Activated naive CD4-positive, alpha-beta T cell treated with anti-CD3 and anti-CD28 coated beads, Interleukin-2, amount 50 U/mL, for 16 hours (primary cell): Measurements from ENCODE around the gene MRPS10.
"Not testable (repeated sequence)": the region's sequence is repeated elsewhere in the genome, so short reads cannot be mapped to it uniquely, and the experiment has no call there.

Experiments
- DNase-seq: peaks from one replicate; pipeline ENCODE4 v3.0.0-alpha.2; 2020

MRPS10 gene

DNA sequence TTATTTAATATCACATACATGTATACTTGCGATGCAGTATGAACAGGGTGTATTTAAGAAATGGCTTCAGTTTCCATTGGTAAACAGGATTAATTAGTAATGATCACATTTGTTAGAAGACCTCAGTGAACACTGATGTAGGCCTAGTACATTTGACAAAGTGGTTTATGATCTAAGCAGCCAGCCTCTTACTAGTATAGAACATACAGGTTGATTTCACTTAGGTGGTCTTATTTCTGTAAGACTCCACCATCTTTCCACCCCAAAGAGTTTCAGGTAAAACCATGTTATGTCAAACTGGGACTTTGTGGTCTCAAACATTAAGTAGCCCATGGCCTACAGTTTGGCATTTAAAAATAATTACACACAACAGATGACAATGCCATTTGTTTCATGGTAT, 20.2 kb upstream of the MRPS10 start:
- DNase-seq, result no peak

- no peak for DNase-seq
Measured at GRCh38 chr6:42236682-42237473, 19.2 kb upstream of the MRPS10 start.

DNA sequence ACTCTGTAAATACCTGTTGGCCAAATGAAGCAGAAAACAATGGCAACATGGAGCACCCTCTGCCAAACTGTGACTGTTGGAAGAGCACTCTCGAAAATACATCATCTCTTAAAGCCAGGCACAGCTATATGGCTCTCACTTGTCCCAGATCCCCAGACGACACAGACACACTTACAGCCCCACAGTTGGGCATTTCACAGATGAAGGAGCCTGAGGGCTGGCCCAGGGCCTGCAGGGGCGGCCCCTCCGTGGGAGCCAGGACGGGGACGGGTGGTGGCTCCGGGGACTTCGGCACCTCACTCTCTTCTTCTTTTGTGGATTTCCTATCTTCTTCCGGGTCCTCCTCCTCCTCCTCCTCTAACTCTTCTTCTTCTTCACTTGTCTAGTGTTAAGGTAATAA, 18.4 kb upstream of the MRPS10 start:
- no peak for DNase-seq

DNA sequence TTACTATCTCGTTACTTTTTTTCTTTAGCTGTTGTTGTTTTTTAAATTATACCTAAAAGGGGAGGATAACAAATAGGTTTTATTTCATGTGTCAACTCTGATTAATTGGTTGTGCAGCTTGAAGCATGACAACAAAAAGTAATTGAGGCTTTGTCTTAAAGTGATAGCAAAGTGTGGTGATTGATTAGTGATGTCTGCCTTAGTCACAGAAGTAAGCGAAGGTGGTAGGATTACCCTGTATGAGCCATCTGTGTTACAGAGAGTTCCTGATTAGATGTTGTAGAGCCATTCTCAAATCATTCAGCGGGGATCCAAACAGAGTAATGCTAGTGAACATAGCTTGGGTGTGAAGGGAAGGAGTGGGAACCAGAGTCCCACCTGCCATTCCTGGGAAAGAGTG, 14.4 kb upstream of the MRPS10 start:
- DNase-seq, result no peak

GRCh38 chr6:42230345-42231321, 13.0 kb upstream of the MRPS10 start:
- DNase-seq, result no peak

GRCh38 chr6:42229506-42230119, 12.0 kb upstream of the MRPS10 start:
- DNase-seq, result no peak

GRCh38 chr6:42228305-42228704, 10.6 kb upstream of the MRPS10 start:
- no peak for DNase-seq

DNA sequence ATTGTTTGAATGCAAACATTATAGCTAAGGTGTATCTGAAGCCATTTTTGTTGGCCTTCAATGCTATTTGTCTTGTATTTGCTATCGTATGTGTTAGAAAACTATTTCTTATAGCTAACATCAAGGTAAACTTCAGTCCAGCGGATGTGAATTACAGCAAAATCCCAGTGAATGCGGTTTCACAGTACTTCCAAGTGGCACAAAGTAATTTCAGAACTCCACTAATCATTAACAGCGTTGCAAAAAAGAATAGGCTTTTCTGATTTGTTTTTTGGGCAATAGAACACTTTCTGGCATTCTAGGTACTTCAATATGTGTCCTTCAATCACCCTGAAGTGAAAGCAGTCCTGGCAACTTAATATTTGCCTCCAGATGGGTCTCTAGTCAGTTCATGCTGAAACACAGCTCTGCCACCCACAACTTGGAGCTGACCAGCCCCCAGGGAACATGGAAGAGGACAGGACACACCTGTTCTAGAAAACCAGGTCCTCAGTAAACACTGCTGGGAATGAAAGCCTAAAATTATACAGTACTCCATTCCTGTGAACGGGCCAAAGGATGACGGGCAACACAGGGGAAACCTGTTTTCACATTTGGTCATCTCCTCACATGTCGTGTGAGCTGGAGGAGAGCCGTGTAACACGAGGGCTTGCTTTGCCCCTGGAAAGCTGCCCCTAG, 9.7 kb upstream of the MRPS10 start:
- no peak for DNase-seq

DNA sequence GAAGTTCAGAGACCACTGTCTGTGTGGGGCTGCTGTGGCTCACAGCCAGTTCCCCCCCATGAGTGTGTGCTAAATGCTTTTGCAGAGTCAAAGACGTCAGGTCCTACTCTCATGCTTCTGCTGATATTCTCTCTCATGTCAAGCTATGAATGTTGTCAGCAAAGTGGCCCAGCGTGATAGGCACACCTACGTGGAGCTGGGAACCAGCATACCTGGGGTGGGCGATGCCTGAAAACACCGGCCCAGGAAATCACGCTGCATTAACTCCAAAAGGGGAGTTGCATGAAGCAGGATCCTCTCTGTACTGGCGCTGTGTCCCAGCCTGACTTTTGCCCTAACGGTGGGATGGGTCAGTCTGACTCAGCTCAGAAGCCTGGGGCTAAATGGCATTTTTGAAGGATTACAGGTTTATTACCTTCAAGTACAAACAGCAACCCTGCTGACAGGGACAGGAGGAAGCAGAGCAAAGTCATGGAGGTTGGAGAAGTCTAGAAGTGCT, 9.0 kb upstream of the MRPS10 start:
- no peak for DNase-seq

GRCh38 chr6:42226161-42226611, 8.5 kb upstream of the MRPS10 start:
- no peak for DNase-seq

DNA sequence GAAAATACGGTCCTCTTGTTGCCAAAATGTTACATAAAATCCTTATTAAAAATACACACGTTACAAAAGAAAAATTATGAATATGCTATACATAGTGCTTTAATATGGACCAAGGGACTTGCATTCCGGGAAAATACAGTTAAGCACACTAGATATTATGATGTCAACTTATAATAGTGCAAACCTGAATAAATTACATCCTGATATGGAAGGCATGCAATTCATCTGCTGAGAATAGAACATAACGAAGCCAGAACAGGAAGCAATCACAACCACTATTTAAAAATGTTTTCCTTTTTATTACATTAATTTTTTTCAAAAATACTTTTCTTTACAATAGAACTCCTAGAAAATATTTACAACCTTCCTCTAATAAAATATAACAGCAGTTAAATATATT, 7.8 kb upstream of the MRPS10 start:
- DNase-seq, result no peak

- DNase-seq, result no peak
Measured at GRCh38 chr6:42225029-42225339, 7.3 kb upstream of the MRPS10 start.

- DNase-seq, result no peak
Measured at GRCh38 chr6:42224222-42225028, 6.8 kb upstream of the MRPS10 start.

DNA sequence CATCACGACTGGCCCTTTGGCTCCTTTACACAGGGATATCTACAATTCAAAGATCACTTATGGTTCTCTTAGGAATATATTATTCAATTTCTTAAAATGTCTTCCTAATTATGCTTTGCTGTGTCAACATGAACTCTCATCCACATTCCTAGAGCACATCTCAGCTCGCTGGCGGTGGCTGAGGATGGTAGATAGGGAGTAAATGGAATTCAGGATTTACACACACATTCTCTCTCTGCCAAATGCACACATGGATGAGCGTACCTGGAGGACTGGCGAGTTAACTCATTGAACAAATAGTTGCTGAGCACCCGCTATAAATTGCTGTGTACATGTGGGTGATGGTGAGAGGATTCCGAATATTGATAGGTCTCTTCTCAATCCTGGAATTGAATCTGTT, 4.8 kb upstream of the MRPS10 start:
- DNase-seq, result no peak

DNA sequence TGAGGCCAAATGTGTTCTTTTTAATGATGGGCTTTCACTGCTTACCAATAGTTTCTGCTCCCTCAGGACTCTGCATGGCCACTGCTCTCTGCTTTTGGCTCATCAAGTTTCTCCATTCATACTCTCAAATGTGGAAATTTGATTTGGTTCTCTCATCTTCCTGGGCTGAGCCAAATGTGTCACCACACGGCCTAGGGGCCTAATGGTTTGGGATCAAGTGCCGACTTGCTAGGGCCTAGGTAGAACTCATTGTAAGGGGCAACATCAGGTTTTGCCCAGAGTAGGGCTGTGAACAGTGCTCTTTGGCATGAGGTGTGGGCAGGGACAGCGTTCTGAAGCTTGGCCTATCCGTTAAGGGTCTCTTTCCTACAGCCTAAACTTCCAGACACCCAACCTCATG, 3.9 kb upstream of the MRPS10 start:
- DNase-seq, result no peak

- no peak for DNase-seq
Measured at GRCh38 chr6:42220807-42221206, 3.1 kb upstream of the MRPS10 start.

DNA sequence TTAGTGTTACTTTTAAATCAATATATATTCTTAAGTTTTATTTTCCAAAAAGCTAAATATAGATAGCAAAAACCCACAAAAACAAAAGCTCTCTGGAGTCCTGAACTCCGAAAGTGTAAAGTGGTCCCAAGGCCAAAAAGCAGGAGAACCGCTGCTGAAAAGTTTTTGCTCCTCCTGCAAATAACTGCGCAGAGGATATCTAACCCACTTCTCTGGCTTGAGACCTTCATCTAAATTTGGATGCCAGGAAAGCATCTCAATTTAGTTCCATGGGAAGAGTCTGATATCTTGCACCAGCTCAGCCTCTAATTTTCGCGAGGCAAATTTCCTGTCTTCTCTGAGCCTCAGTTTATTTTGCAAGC, 523 bp downstream of the MRPS10 start:
- DNase-seq, result no peak

GRCh38 chr6:42216495-42216894, 1.2 kb downstream of the MRPS10 start:
- DNase-seq, result not testable (repeated sequence)

- DNase-seq, result no peak
Measured at GRCh38 chr6:42212442-42212841, 5.2 kb downstream of the MRPS10 start.

DNA sequence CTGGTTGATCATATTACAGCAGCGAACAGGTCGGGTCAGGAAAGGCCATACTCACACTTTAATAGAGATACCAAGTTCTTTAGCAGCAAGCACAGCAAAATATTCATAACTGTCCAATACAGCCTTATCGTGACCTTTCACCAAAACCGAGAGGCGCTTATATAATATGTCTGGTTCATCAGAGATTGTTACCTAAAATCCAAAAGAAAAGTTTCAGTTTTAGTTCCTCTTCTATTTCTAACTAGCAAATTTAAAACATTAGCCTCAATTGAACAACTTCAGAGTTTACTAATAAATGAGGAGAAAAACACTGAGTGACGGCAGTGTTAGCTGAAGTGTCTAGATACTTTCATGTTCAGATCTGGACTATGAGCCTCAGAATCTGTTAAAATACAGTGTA, 5.9 kb downstream of the MRPS10 start:
- DNase-seq, result no peak

GRCh38 chr6:42210551-42210950, 7.1 kb downstream of the MRPS10 start:
- no peak for DNase-seq

DNA sequence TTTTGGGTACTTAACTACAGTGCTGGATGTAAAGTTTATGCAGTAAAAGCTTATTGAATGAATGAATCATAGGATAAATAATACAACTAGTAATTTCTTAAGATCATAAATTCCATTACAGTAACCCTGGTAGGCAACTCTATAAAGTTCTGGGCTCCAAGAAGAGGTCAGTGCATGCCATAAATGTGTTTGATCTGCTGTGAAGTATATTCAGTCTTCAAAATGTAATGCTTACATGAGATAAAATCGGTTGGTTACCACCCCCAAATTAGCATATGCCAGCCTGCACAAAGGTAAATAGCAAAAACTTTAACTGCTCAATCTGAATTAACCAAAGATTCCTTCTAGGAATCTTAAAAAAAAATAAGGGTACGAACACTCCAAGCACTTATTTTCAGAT, 10.1 kb downstream of the MRPS10 start:
- DNase-seq, result not testable (repeated sequence)
